Hepatocyte (in vitro differentiated cells): Measurements from ENCODE around the gene WDR70. TPM values are rescaled to one million over a fixed set of nuclear protein-coding genes. Genes with fewer than 3 reads are reported as not detected.
"Not testable (repeated sequence)": the region's sequence is repeated elsewhere in the genome, so short reads cannot be mapped to it uniquely, and the experiment has no call there.

Experiments
- DNase-seq: peaks from one replicate; pipeline ENCODE4 v3.0.0-alpha.2; 2016; ENCODE audit warnings: low spot score
- H2AFZ ChIP-seq: fragments of 200-600 bp; sonication (generic); 2 replicates; pipeline ENCODE4 v1.6.0; 2016; ENCODE audit warnings: antibody characterized with exemption, mild to moderate bottlenecking
- H3K27ac ChIP-seq: fragments of 200-600 bp; sonication (generic); 2 replicates; pipeline ENCODE4 v1.5.1; 2016; ENCODE audit warnings: mild to moderate bottlenecking
- H3K27me3 ChIP-seq: fragments of 200-600 bp; sonication (generic); 2 replicates; pipeline ENCODE4 v1.6.1; 2016
- H3K36me3 ChIP-seq: fragments of 200-600 bp; sonication (generic); replicated peaks from 2 replicates; pipeline ENCODE4 v1.5.1; 2016; ENCODE audit warnings: low read depth; ENCODE audit not compliant: insufficient read depth
- H3K4me1 ChIP-seq: fragments of 200-600 bp; sonication (generic); 2 replicates; pipeline ENCODE4 v1.5.1; 2016; ENCODE audit warnings: mild to moderate bottlenecking, moderate library complexity; ENCODE audit not compliant: insufficient read depth
- H3K4me2 ChIP-seq: fragments of 200-600 bp; sonication (generic); 2 replicates; pipeline ENCODE4 v1.6.0; 2016
- H3K4me3 ChIP-seq: fragments of 200-600 bp; sonication (generic); 2 replicates; pipeline ENCODE4 v1.5.1; 2016; ENCODE audit warnings: mild to moderate bottlenecking
- H3K79me2 ChIP-seq: fragments of 200-600 bp; sonication (generic); 2 replicates; pipeline ENCODE4 v1.6.0; 2017; ENCODE audit warnings: mild to moderate bottlenecking
- H3K9me2 ChIP-seq: fragments of 200-600 bp; sonication (generic); replicated peaks from 2 replicates; pipeline ENCODE4 v1.6.0; 2017; ENCODE audit warnings: mild to moderate bottlenecking; ENCODE audit not compliant: insufficient read depth
- H3K9me3 ChIP-seq: fragments of 200-600 bp; sonication (generic); 2 replicates; pipeline ENCODE4 v1.5.1; 2016; ENCODE audit warnings: low read depth, mild to moderate bottlenecking
- H4K20me1 ChIP-seq: fragments of 200-600 bp; sonication (generic); 2 replicates; pipeline ENCODE4 v1.6.0; 2016; ENCODE audit warnings: mild to moderate bottlenecking; ENCODE audit not compliant: insufficient read depth, poor library complexity, severe bottlenecking
- CTCF ChIP-seq: fragments of 200-600 bp; sonication (generic); IDR thresholded peaks from 2 replicates; pipeline ENCODE4 v1.5.1; 2016; ENCODE audit warnings: antibody characterized with exemption, mild to moderate bottlenecking; ENCODE audit not compliant: poor library complexity
- EZH2 ChIP-seq: fragments of 200-600 bp; sonication (generic); IDR thresholded peaks from 2 replicates; pipeline ENCODE4 v1.6.1; 2016; ENCODE audit warnings: antibody characterized with exemption, mild to moderate bottlenecking, borderline replicate concordance
- EZH2phosphoT487 ChIP-seq: fragments of 200-600 bp; sonication (generic); IDR thresholded peaks from one replicate; pipeline ENCODE4 v1.6.1; 2018; ENCODE audit warnings: antibody characterized with exemption, mild to moderate bottlenecking, low read depth, moderate library complexity; ENCODE audit not compliant: unreplicated experiment, severe bottlenecking
- WGBS: methylation state at CpG from one replicate; pipeline ENCODE4 v1.1.6; 2016; ENCODE audit warnings: low lambda C conversion rate; ENCODE audit errors: missing lambda C conversion rate; 5-methylcytosine and 5-hydroxymethylcytosine counted together
- polyA plus RNA-seq: library from polyadenylated mRNA; unstranded; fragments of >200 nt; fragmentation: Nextera tagmentation; extraction: Ambion mirVana; gene quantifications from 2 replicates; pipeline ENCODE4 v1.2.1, GENCODE V29; 2016
- total RNA-seq: library from RNA; depleted of rRNA; stranded (reverse); fragments of >200 nt; gene quantifications from 2 replicates; pipeline ENCODE4 v1.2.3, GENCODE V29; 2014

WDR70 gene
- total and polyA plus RNA-seq, 2 experiments from 2014 or later, result 22.3 to 37.0 TPM

- H3K9me3 ChIP-seq, result no peaks in the 10 kb centered on the region
- no peaks in the 10 kb centered on the region for H3K4me1 ChIP-seq
- no peaks in the 10 kb centered on the region for H4K20me1 ChIP-seq
- no peak for DNase-seq
- no peaks in the 10 kb centered on the region for H3K9me2 ChIP-seq
- H2AFZ ChIP-seq, result no peak overlapping the region
- TF ChIP-seq EZH2, result no peak
- TF ChIP-seq CTCF, result no peak
- no peak for TF ChIP-seq EZH2phosphoT487
- no peaks in the 10 kb centered on the region for H3K79me2 ChIP-seq
- no peak overlapping the region for H3K4me2 ChIP-seq
- H3K27me3 ChIP-seq, result no peaks in the 10 kb centered on the region
- H3K36me3 ChIP-seq, result no peaks in the 10 kb centered on the region
- no peak overlapping the region for H3K4me3 ChIP-seq
- H3K27ac ChIP-seq, result no peak overlapping the region
Observed at GRCh38 chr5:37477426-37477825, 98.3 kb downstream of the WDR70 start.

DNA sequence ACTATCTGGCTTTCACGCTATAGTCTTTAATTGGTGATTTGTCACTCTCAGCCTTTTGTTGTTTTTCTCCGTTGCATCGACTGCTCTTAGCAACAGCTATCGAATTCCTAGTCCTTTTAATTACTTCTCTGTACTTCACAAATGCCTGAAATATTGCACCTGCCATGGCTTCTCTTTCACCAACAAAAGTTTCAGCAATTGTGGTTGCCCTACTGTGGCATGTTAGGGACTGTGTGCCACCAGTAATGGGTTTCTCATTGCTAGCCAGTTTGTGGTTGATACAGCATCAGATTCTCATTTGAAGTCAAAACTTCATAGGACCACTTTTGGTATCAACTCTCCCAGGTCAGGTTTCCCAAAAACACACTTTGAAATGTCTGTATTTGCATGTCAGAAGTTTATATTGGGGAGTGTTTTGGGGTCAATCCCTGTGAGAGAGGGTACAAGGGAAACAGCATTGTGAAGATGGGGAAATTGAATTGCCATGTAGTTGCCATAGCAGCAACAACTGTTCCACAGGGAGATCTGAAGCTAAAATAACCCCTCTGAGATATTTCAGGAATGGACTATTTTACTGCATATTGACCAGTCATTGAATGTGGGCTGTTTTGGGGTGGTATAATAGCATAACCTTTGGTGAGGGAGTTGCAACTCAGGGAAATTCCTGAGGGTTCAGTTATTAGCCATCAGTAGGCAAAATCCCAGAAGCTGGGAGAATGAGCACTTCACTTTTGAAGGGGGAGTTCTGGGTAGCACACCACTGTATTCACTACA lies 99.2 kb downstream of the WDR70 start:
- no peaks in the 10 kb centered on the region for H3K9me2 ChIP-seq
- 73% methylated on average over 4 of the region's 4 CpGs for WGBS
- TF ChIP-seq EZH2phosphoT487 (no peak), EZH2 (no peak), CTCF (no peak)
- H3K4me1 ChIP-seq, result no peaks in the 10 kb centered on the region
- no peaks in the 10 kb centered on the region for H3K79me2 ChIP-seq
- H3K27me3 ChIP-seq, result no peaks in the 10 kb centered on the region
- no peak overlapping the region for H3K4me2 ChIP-seq
- DNase-seq, result no peak
- H3K4me3 ChIP-seq, result no peak overlapping the region
- no peak overlapping the region for H3K27ac ChIP-seq
- H3K36me3 ChIP-seq, result no peaks in the 10 kb centered on the region
- H2AFZ ChIP-seq, result no peak overlapping the region
- H3K9me3 ChIP-seq, result no peaks in the 10 kb centered on the region
- H4K20me1 ChIP-seq, result no peaks in the 10 kb centered on the region

DNA sequence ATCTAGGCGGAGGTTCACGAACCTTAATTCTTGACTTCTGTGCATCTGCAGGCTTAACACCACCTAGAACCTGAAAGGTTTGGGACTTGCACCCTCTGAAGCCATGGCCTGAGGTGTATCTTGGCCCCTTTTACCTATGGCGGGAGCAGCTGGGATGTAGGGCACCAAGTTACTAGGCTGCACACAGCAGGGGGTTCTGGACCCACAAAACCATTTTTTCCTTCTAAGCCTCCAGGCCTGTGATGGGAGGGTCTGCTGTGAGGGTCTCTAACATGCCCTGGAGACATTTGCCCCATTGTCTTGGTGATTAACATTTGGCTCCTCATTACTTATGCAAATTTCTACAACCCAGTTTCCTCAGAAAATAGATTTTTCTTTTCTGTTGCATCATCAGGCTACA lies 102.3 kb downstream of the WDR70 start:
- H3K4me3 ChIP-seq, H3K79me2 ChIP-seq, DNase-seq, H3K36me3 ChIP-seq, H3K4me2 ChIP-seq, H3K27ac ChIP-seq, H3K9me3 ChIP-seq, H2AFZ ChIP-seq, H3K9me2 ChIP-seq, H3K27me3 ChIP-seq, H3K4me1 ChIP-seq, H4K20me1 ChIP-seq: not testable (repeated sequence)
- 100% methylated on average over 3 of the region's 3 CpGs for WGBS

- H3K4me3 ChIP-seq, result no peak overlapping the region
- TF ChIP-seq EZH2phosphoT487 (no peak), CTCF (no peak), EZH2 (no peak)
- no peaks in the 10 kb centered on the region for H4K20me1 ChIP-seq
- H3K9me3 ChIP-seq, result no peaks in the 10 kb centered on the region
- no peak overlapping the region for H3K4me2 ChIP-seq
- H3K36me3 ChIP-seq, result no peaks in the 10 kb centered on the region
- no peak overlapping the region for H2AFZ ChIP-seq
- peaks cover 5% of the 10 kb centered on the region for H3K79me2 ChIP-seq
- no peaks in the 10 kb centered on the region for H3K9me2 ChIP-seq
- H3K27ac ChIP-seq, result no peak overlapping the region
- WGBS, result 79% methylated on average over 2 of the region's 2 CpGs
- no peak for DNase-seq
- no peaks in the 10 kb centered on the region for H3K27me3 ChIP-seq
- no peaks in the 10 kb centered on the region for H3K4me1 ChIP-seq
Observed at GRCh38 chr5:37490120-37490810, 111.1 kb downstream of the WDR70 start.
